GM15510 (cell line): Measurements from ENCODE around the gene SRSF8.

Source experiments
- POLR2A ChIP-seq: IDR thresholded peaks from 3 replicates; pipeline ENCODE4 v1.6.1; 2011; ENCODE audit warnings: borderline replicate concordance; ENCODE audit not compliant: insufficient read length; ENCODE audit errors: extremely low read depth

Gene SRSF8

DNA sequence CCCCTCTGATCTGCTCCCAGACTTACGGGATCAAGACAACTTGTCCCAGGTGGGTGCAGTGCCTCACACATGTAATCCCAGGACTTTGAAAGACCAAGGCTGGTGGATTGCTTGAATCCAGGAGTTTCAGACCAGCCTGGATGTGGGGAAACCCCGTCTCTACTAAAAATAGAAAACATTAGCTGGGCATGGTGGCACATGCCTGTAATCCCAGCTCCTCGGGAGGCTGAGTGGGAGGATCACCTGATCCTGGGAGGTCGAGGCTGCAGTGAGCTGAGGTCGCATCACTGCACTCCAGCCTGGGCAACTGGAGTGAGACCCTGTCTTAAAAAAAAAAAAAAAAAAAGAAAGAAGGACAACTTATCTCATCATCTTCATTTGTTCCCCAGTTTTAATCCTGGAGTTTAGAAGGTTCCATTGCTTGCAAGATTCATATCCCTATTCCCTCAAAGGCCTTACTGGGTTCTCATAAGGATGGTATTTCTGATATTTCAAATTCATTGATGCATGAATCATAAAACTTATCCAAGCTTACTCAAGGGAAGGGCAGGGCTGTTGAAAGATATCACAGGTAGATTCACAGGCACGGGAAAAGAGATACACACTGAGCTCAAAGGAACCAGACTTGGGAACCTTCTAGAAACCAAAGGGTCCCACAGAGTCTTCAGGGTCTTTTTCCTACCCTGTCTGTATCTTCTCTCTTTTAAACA is 37.6 kb downstream of the SRSF8 start:
- TF ChIP-seq POLR2A = no peak

DNA sequence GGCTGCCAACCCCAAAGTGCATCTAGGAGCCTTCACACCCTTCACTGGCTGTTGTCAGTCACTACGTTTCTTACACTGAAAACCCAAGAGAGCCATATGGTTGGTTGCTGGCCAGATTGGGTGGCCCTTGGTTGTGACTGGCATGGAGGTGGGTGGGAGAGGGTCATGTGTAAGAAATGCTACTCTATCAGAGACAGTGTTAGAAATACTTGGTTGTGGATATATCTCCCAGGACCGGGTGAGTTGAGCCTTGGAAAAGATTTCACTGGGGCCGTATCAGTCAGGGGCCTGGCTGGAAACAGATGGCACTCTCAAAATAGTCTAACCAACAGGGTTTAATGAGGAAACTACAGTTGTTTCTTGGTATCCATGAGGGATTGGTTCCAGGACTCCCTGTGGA is 38.1 kb downstream of the SRSF8 start:
- TF ChIP-seq POLR2A = no peak

DNA sequence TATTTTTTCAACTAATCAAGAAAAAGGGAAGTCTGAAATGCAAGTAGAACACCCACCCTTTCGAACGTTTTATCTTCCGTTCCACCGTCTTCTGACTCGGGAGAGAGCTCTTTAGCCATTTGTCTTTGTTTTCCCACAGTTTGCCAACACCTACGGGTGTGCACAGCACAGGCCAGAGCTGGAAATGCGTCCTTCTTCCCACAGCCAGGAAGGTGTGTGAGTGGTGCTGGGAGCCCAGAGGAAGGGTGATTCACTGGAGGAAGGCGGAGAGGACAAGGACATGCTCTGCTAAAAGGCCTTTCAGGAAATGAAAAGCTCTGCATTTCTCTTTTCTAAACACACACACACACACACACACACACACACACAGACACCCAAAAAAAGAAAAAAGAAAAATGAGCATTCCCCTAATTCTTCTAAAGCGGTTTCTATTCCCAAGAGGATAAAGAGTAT is 41.5 kb downstream of the SRSF8 start:
- TF ChIP-seq POLR2A = no peak

DNA sequence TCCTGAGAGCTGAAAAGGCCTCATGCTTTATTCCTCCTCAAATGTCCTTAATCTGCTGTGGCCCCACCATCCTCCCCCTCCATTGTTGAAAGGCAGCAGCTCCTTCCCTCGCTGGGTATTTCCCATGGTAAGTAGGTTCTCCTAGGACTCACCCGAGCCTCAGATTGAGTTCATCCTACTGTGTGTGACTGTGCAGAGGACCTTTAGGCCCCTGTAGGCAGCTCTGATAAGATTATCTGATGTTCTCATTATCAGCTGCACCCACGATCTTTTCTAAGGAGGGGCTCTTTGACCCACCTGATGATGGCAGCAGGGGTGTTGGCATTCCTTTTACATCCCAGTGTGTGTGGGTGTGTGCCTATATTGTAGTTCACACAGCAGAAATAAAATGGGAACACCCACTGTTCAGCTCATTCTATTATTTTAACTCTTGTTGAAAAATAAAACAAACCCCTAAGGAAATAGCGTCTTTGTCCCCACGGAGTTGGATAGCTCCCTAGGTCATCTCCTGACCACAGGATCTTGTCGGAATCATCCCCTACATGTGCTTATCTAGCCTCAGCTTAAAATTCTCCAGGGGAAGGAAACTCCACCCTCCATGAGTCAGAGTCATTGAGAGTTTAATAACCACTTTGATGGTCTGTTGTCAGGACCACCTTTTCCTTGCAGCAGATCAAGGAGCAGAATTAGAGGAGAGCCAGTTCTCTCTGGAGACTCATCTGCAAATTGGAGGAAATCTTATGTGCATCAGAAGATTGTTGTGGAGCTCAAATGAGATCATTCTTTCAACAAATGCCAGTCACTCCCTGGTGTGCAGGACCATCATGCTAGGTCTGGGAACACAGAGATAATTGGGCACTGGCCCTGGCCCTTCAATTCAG is 42.2 kb downstream of the SRSF8 start:
- no peak for TF ChIP-seq POLR2A

DNA sequence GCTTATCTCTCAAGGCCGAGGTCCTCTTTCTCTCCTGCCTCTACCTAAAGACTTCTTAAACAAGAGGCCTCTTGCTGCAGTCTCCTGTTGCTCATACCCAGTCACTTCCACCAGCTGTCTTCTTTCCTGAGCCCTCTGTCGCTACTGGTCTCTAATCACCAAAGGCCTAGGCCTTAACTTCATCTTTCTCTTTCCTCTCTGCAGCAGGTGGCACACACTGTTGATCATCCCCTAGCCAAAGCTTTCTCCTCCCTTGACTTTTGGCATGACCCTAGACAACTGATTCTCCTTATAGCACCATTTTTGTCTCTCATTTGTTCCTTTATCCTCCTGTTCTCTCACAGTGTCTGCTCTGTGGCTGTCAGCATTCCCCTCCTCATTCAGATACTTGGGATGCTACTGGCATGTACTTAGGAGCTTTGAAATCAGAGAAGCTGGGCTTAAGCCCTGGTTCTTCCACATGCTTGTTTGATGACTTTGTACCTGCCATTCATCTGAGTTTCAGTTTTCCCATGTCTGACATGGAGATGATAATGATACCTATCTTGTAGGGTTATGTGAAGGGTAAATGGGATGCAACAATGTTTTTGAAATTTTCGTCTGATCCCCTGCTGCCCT is 45.3 kb downstream of the SRSF8 start:
- no peak for TF ChIP-seq POLR2A

DNA sequence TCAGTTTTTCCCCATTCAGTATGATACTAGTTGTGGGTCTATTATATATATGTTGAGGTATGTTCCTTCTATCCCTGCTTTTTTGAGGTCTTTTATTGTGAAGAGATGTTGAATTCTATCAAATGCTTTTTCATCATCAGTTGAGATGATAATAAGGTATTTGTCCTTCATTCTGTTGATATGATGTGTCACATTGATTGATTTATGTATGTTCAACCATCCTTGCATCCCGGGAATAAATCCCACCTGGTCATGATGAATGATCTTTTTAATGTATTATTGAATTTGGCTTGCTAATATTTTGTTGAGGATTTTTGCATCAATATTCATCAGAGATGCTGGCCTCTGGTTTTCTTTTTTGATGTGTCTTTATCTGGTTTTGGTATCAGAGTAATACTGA is 48.9 kb downstream of the SRSF8 start:
- TF ChIP-seq POLR2A = no peak

DNA sequence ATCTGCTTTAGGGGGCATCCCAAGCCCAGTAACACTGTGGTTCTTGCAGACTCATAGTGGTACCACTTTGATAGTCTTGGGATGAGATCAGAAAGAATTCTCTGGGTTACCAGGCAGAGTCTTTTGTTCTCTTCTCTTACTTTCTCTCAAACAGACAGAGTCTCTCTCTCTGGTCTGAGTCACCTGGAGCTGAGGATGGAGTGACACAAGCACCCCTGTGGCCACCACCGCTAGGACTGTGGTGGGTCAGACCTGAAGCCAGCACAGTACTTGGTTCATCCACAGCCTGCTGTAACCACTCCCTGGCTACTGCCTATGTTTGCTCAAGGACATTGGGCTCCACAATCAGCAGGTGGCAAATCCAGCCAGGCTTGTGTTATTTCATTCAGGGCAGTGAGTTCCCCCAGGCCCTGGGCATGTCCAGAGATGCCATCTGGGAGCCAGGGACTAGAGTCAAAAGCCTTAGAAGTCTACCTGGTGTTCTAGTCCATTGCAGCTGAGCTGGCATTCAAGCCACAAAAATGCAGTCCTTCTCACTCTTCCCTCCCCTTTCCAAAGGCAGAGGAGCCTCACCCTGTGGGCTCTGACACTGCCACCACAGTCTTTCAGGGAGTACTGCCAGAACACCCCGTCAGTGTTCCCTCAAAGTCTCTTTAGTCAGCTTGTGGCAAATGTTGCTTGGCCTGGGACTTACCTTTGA is 52.8 kb downstream of the SRSF8 start:
- no peak for TF ChIP-seq POLR2A
